GM19452 (cell line): Measurements from ENCODE around the gene ADCK1.
"Not testable (repeated sequence)": the region's sequence is repeated elsewhere in the genome, so short reads cannot be mapped to it uniquely, and the experiment has no call there.

Experiments used
- ATAC-seq: cut with Tn5 transposase; IDR thresholded peaks from one replicate; pipeline ENCODE4 v1.9.1; 2021; ENCODE audit not compliant: unreplicated experiment

Gene ADCK1

GRCh38 chr14:77864580-77864979 is 64.7 kb downstream of the ADCK1 start:
- ATAC-seq: no peak

GRCh38 chr14:77865455-77865854 is 65.5 kb downstream of the ADCK1 start:
- no peak for ATAC-seq

GRCh38 chr14:77866932-77867331 is 67.0 kb downstream of the ADCK1 start:
- no peak for ATAC-seq

GRCh38 chr14:77867476-77867875 is 67.6 kb downstream of the ADCK1 start:
- ATAC-seq: no peak

GRCh38 chr14:77868552-77869285 is 68.8 kb downstream of the ADCK1 start:
- ATAC-seq: no peak

- no peak for ATAC-seq
Observed at GRCh38 chr14:77869340-77869739, 69.4 kb downstream of the ADCK1 start.

GRCh38 chr14:77870646-77871045 is 70.7 kb downstream of the ADCK1 start:
- no peak for ATAC-seq

- no peak for ATAC-seq
Observed at GRCh38 chr14:77872152-77872551, 72.2 kb downstream of the ADCK1 start.

GRCh38 chr14:77872983-77873382 is 73.1 kb downstream of the ADCK1 start:
- ATAC-seq: no peak

- no peak for ATAC-seq
Observed at GRCh38 chr14:77878783-77879182, 78.9 kb downstream of the ADCK1 start.

GRCh38 chr14:77880056-77880455 is 80.1 kb downstream of the ADCK1 start:
- ATAC-seq: no peak

GRCh38 chr14:77882098-77882497 is 82.2 kb downstream of the ADCK1 start:
- no peak for ATAC-seq

- no peak for ATAC-seq
Observed at GRCh38 chr14:77882636-77883035, 82.7 kb downstream of the ADCK1 start.

GRCh38 chr14:77883131-77883846 is 83.4 kb downstream of the ADCK1 start:
- no peak for ATAC-seq

- ATAC-seq: no peak
Observed at GRCh38 chr14:77883847-77884238, 83.9 kb downstream of the ADCK1 start.

GRCh38 chr14:77885367-77885766 is 85.5 kb downstream of the ADCK1 start:
- ATAC-seq: no peak

- no peak for ATAC-seq
Observed at GRCh38 chr14:77886010-77886409, 86.1 kb downstream of the ADCK1 start.

- not testable (repeated sequence) for ATAC-seq
Observed at GRCh38 chr14:77888903-77889302, 89.0 kb downstream of the ADCK1 start.

- no peak for ATAC-seq
Observed at GRCh38 chr14:77889971-77890442, 90.1 kb downstream of the ADCK1 start.

GRCh38 chr14:77890873-77891272 is 91.0 kb downstream of the ADCK1 start:
- no peak for ATAC-seq

GRCh38 chr14:77892381-77892871 is 92.5 kb downstream of the ADCK1 start:
- no peak for ATAC-seq

GRCh38 chr14:77892890-77893484 is 93.1 kb downstream of the ADCK1 start:
- ATAC-seq: no peak
